ENCODE data around the gene AMELY. TPM values are rescaled to one million over a fixed set of nuclear protein-coding genes. Genes with fewer than 3 reads are reported as not detected.
"Not testable (repeated sequence)": the region's sequence is repeated elsewhere in the genome, so short reads cannot be mapped to it uniquely, and the experiment has no call there.

AMELY gene
- polyA plus RNA-seq, 1 donor from 2014 or later = not detected

DNA sequence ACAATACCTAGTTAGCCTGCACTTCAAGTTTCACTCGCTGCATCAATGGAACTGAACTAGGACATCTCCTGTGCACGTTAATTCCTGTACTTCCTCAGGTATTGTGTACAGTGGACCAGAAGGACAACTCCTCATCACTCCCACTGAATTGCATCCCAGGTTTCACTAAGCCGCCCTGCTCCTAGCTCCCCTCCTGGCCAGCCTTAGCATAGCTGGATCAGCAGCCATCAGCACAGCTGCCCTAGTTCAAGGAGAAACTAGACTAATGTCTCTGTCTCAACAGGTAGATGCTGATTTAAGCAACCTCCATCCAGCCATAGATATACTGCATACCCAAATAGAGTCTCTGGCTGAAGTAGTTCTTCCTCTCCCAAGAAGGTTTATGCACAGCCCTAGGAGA lies 17.1 kb downstream of the AMELY start:
- Histone ChIP-seq H4K20me1 (ENCODE audit: insufficient read depth) (no peaks in the 10 kb centered on the region), H3K9me3 (ENCODE audit: low read length) (no peaks in the 10 kb centered on the region), H3K36me3 (ENCODE audit: insufficient read depth, low read length) (no peaks in the 10 kb centered on the region), H3K9ac (ENCODE audit: low read length) (no peak overlapping the region), H3K9me2 (ENCODE audit: insufficient read depth, low read length) (no peaks in the 10 kb centered on the region), H3K27ac (ENCODE audit: low read length) (no peak overlapping the region), H3K4me2 (ENCODE audit: low read length) (no peak overlapping the region), H3K4me3 (ENCODE audit: low read length) (no peak overlapping the region), H3K27me3 (ENCODE audit: insufficient read depth, low read depth, low read length) (no peaks in the 10 kb centered on the region), H2AFZ (ENCODE audit: low read depth, low read length) (no peak overlapping the region), H3K79me2 (replicated peaks; ENCODE audit: insufficient read depth, low read length) (no peaks in the 10 kb centered on the region), H3F3A (ENCODE audit: insufficient read depth, low read length, poor library complexity, severe bottlenecking) (no peaks in the 10 kb centered on the region)
- TF ChIP-seq POLR2AphosphoS5 (IDR thresholded peaks at IDR 0.05) = no peak
- no peak for TF ChIP-seq MXI1 (conservative IDR thresholded peaks at IDR 0.05; ENCODE audit: poor library complexity, severe bottlenecking)
- no peak for TF ChIP-seq REST (IDR thresholded peaks at IDR 0.05; ENCODE audit: borderline replicate concordance)
- TF ChIP-seq TAF1 (IDR thresholded peaks at IDR 0.05; ENCODE audit: low read depth) = no peak
- no peak for TF ChIP-seq RAD21 (conservative IDR thresholded peaks at IDR 0.05)
- no peak for TF ChIP-seq EP300 (conservative IDR thresholded peaks at IDR 0.05; ENCODE audit: poor library complexity, severe bottlenecking)
- no peak for TF ChIP-seq CTCF (IDR thresholded peaks at IDR 0.05; ENCODE audit: poor library complexity, severe bottlenecking)
- TF ChIP-seq SMC3 (conservative IDR thresholded peaks at IDR 0.05; ENCODE audit: poor library complexity) = no peak
- no peak for TF ChIP-seq EZH2 (IDR thresholded peaks at IDR 0.05; ENCODE audit: borderline replicate concordance, insufficient read depth, low read length, poor library complexity, severe bottlenecking)

- Histone ChIP-seq H3K79me2 (replicated peaks; ENCODE audit: insufficient read depth, low read length) (no peaks in the 10 kb centered on the region), H2AFZ (ENCODE audit: low read depth, low read length) (no peak overlapping the region), H3K36me3 (ENCODE audit: insufficient read depth, low read length) (no peaks in the 10 kb centered on the region), H3K27ac (ENCODE audit: low read length) (no peak overlapping the region), H3K9me2 (ENCODE audit: insufficient read depth, low read length) (no peaks in the 10 kb centered on the region), H3K27me3 (ENCODE audit: insufficient read depth, low read depth, low read length) (no peaks in the 10 kb centered on the region), H3K9ac (ENCODE audit: low read length) (no peak overlapping the region), H4K20me1 (ENCODE audit: insufficient read depth) (no peaks in the 10 kb centered on the region), H3F3A (ENCODE audit: insufficient read depth, low read length, poor library complexity, severe bottlenecking) (no peaks in the 10 kb centered on the region), H3K4me3 (ENCODE audit: low read length) (no peak overlapping the region), H3K9me3 (ENCODE audit: low read length) (no peaks in the 10 kb centered on the region), H3K4me2 (ENCODE audit: low read length) (no peak overlapping the region)
- no peak for TF ChIP-seq REST (IDR thresholded peaks at IDR 0.05; ENCODE audit: borderline replicate concordance)
- no peak for TF ChIP-seq MXI1 (conservative IDR thresholded peaks at IDR 0.05; ENCODE audit: poor library complexity, severe bottlenecking)
- no peak for TF ChIP-seq TAF1 (IDR thresholded peaks at IDR 0.05; ENCODE audit: low read depth)
- TF ChIP-seq POLR2AphosphoS5 (IDR thresholded peaks at IDR 0.05) = no peak
- TF ChIP-seq RAD21 (conservative IDR thresholded peaks at IDR 0.05) = no peak
- no peak for TF ChIP-seq CTCF (IDR thresholded peaks at IDR 0.05; ENCODE audit: poor library complexity, severe bottlenecking)
- TF ChIP-seq EZH2 (IDR thresholded peaks at IDR 0.05; ENCODE audit: borderline replicate concordance, insufficient read depth, low read length, poor library complexity, severe bottlenecking) = no peak
- TF ChIP-seq SMC3 (conservative IDR thresholded peaks at IDR 0.05; ENCODE audit: poor library complexity) = no peak
These were observed 62.2 kb downstream of the AMELY start for GRCh38 chrY:6849384-6849783.

- not testable (repeated sequence) for H4K20me1 ChIP-seq (ENCODE audit: insufficient read depth); H3K27me3 ChIP-seq (ENCODE audit: insufficient read depth, low read depth, low read length); H3K79me2 ChIP-seq (replicated peaks; ENCODE audit: insufficient read depth, low read length); H3K27ac ChIP-seq (ENCODE audit: low read length); H3K36me3 ChIP-seq (ENCODE audit: insufficient read depth, low read length); H3K9ac ChIP-seq (ENCODE audit: low read length); H2AFZ ChIP-seq (ENCODE audit: low read depth, low read length); H3K9me3 ChIP-seq (ENCODE audit: low read length); H3K4me2 ChIP-seq (ENCODE audit: low read length); H3K9me2 ChIP-seq (ENCODE audit: insufficient read depth, low read length); H3F3A ChIP-seq (ENCODE audit: insufficient read depth, low read length, poor library complexity, severe bottlenecking); H3K4me3 ChIP-seq (ENCODE audit: low read length)
These were observed 68.9 kb downstream of the AMELY start for GRCh38 chrY:6842650-6843049.
